Right ventricle myocardium inferior (tissue), 1 donor: ENCODE measurements around the gene CNTNAP2. TPM values are rescaled to one million over a fixed set of nuclear protein-coding genes. Genes with fewer than 3 reads are reported as not detected.

ENCODE experiments used
- ATAC-seq: fragments of 200-7000 bp; cut with Tn5 transposase; one replicate; pipeline ENCODE4 v1.9.1; 2020; ENCODE audit warnings: mild to moderate bottlenecking, moderate library complexity
- DNase-seq: peaks from one replicate; pipeline ENCODE4 v3.0.0; 2021; ENCODE audit errors: missing footprints
- intact Hi-C: fragments of 100-400 bp; cut with DNase I; formaldehyde crosslinking; loops from one replicate; pipeline ENCODE4 v1.11.0; 2022
- total RNA-seq: library from RNA; stranded (reverse); fragmentation: NEBNext Ultra II Directional; extraction: Animal tissue kit (Norgen Biotek cat#: 25700); gene quantifications from one replicate; pipeline ENCODE4 v1.2.1, GENCODE V29; 2021
- donor health status: DM: no; HTN: yes; CAD: no; lungs with severe emphysema.

The CNTNAP2 gene
- total RNA-seq, 1 donor from 2014 or later, result 0.65 TPM

DNA sequence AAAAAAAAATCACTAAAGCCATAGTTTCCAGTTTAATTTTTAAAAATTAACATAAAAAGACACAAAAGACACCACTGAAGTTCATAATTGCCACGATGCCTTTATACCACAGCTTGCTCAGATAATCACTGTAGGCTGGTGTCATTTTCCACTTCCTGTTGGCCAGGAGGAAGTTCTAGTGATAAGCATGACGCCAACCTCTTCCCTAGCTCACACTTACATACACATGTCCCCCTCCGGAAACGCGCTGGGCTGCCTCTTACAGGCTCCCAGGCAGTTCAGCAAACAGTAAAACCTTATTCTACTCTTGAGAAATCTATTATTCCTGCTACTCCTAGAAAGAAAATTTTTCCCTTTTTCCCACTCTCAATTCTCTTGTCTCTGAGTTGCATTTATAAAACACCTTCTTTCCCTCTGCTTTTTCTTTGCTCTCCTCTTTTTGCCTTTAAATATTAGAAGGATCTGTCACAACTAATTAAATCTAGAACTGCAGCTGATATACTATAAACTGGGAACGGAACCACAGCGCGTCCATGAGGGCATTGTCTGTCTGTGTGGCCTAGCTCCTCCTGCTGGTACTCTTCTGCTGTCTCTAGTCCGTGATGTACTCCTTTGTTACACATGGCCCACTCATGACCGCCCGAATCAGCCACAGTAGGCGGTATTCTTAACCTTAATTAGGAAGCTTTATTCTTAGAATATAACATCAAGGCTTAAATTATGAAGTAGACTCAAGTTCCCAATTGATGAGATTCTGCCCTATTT is 664.9 kb downstream of the CNTNAP2 start:
- no peak for DNase-seq
- ATAC-seq, result no peak
- intact Hi-C loops, result no loop called here

DNA sequence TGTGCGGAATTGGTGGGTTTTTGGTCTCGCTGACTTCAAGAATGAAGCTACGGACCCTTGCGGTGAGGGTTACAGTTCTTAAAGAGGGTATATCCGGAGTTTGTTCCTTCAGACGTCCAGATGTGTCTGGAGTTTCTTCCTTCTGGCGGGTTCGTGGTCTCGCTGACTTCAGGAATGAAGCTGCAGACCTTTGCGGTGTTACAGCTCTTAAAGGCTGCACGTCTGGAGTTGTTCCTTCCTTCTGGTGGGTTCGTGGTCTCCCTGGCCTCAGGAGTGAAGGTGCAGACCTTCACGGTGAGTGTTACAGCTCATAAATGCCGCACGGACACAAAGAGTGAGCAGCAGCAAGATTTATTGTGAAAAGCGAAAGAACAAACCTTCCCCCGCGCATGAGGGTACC is 670.7 kb downstream of the CNTNAP2 start:
- intact Hi-C loops, result no loop called here

DNA sequence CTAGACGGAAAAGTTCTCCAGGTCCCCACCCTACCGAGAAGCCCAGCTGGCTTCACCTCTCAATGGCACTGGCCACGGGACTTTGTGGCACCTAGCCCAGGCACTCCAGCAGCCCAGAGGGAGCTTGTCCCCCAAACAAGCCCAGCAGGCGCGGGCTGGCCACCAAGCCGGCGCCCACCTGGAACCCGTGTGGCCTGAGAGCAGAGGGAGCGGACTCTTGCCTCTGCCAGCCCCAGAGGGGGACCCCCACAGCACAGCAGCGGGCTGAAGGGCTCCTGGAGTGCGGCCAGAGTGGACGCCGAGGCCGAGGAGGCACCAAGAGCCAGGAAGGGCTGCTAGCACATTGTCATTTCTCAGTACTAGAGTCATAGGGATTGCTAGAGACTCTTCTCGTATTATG is 671.4 kb downstream of the CNTNAP2 start:
- intact Hi-C loops, result no loop called here
- DNase-seq, result no peak
- no peak for ATAC-seq

More for the DNA sequence above, 670.7 kb downstream of the CNTNAP2 start:
- DNase-seq (no peak), ATAC-seq (no peak)

DNA sequence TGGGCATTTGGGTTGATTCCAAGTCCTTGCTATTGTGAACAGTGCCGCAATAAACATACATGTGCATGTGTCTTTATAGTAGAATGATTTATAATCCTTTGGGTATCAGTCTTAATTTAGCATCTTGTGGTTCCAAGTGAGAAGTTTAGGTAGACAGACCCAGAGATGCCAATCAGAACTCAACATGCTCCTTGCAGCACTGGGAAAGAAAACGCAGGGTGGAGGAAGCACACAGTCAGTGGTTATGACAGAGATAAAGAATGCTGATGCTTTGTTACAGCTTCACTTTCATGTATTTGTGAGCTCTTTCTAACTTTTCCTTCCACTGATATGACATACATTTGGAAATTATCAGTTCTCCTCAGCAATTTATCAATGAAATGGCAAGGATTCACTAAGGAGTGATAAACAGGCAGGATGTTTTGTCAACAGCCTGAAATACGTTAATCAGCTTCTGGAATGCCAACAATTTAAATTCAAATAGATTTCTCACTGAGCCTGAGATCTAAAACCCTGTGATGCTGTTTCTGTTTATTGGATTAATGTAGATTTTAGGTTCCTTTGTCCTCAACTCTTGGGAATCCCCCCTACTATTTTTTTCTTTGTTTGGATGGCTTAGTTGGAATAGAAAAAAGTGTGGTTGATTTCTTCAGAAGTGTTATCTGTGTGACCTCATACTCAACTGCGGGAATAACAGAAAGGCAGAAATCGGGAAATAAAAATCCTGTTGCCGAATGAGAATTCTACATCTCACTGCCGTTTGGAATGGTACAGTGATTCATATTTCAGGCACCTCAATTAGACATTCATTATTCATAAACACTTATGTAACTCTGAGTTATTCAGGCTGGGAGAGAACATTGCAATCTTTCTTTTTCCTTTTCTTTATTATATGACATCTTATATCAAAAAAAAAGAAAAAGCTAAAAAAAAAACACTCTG is 675.0 kb downstream of the CNTNAP2 start:
- ATAC-seq, result no peak
- intact Hi-C loops, result no loop called here
- DNase-seq, result no peak

DNA sequence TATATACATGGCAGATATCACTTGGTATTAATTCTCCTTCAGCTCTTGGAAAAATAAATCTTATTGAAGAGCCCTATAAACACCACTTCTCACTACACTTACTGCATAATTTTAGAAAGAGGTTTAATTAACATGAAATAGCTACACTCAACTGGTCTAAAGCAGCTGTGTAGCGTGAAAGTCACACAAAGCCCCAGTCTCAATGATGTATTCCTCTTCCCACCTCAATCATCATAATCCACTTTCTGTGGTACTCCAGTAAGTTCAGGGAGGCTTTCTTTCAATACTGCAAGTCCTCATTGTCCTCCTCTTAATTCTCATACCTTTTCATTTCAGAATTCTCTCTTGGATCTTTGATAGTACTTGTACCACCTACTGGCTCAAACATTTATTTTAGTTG is 688.0 kb downstream of the CNTNAP2 start:
- no peak for ATAC-seq
- no peak for DNase-seq
- intact Hi-C loops, result no loop called here

DNA sequence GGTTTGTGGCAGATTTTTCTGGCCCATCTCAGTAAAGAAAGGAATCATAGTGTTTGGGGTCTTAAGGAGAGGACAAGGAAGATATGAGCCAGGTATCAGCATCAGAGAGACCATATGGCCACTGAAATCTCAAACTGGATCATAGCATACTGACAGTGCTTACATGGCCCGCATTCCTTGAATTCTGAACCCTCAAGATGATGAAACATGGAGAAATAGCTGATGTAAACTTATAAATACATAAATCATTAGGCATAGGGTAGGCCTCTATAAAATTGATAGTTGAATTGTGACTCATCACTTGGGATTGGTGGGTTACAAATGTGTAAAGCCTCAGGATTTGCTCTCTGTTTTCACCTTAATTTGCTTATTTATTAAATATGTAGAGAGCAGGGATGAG is 688.5 kb downstream of the CNTNAP2 start:
- intact Hi-C loops, result no loop called here
- no peak for DNase-seq
- ATAC-seq, result no peak

DNA sequence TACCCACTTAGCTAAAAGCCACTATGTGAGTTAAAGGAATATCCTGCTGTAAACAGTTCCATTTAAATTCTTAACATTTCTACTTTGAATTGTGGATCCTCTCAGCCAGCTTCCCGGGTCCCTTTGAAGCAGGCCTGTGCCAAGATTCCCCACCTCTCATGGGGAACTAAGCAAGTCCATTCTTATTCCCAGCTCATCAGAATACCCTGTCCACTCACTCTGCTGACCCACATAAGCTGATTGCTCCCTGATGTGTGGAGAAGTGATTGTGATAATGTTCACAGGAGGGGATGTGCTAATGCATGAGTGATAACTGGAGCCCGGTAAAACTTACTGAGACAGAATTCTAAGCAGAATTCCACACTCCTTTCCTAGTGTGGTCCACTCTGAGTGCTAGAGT is 709.7 kb downstream of the CNTNAP2 start:
- no peak for ATAC-seq
- intact Hi-C loops, result no loop called here
- DNase-seq, result no peak

DNA sequence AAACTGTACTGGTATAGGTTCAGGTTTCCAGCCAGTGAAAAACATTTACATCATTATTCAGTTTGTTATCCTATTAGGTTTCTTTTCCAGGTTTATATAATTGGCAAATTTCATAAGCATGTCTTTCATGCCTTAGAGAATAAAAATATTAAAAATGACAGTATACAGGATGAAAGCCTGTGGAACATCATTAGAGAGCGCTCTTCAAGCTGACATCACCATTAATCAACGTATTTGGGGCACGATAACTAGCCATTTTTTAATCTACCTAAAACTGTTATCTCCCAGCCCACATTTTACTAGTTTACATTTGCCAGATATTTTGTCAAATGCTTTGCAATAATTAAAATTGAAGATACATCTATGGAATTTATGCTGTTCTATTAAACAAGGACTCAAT is 714.1 kb downstream of the CNTNAP2 start:
- intact Hi-C loops, result no loop called here
- DNase-seq (no peak), ATAC-seq (no peak)

DNA sequence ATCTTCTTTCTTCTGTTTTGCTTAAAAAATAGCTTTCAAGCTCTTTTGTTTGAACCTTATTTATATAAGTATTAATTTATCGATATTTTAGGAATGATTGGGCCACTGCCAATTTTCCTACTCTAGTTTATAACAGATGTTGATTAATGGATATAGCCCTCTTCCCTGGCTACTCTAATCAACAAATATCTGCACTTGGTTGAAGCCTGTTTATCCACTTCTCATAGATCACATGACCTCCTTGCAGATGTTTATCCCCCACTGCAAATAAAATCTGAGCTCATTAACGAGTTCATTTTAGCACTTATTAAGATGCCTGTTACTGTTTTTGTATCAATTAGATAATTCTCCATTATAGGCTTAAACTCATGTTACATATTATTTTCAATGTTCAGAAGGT is 715.3 kb downstream of the CNTNAP2 start:
- no peak for DNase-seq
- no peak for ATAC-seq
- intact Hi-C loops, result no loop called here

DNA sequence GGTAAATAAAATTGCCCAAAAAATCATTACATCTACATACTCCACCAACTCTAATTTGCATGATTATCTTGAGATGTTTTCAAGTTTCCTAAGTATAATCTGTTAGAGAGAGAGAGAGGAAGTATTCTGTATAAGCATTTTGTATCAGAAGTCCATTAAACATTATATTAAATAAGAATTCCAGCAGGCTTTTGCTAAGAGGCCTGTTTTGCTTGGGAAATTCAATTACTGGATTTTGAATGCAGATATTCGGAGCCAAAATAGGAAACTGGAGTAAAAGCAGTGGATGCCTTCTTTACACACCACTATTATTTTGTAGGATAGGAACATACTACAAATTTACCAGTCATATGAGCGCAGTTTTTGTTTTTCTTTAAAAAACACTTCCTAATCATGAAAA is 727.8 kb downstream of the CNTNAP2 start:
- no peak for DNase-seq
- intact Hi-C loops, result no loop called here
- ATAC-seq, result no peak

DNA sequence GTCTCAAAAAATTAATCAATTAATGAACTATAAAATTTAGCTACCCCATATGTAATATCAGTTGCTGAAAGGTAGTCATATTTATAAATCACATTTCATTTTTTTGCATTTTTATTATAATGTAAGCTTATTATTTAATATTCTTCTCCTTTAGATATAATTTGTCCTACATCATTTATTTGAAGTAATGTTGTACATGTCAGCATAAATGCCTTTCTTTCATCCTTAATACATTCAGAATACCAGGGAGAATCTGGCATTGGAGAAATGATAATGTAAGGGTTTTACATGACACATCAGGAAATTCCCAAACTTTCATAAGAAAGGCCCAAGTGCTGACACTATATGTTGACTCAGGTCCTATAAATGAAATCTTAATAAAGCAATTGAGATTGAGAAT is 742.1 kb downstream of the CNTNAP2 start:
- intact Hi-C loops, result no loop called here
- DNase-seq (no peak), ATAC-seq (no peak)

DNA sequence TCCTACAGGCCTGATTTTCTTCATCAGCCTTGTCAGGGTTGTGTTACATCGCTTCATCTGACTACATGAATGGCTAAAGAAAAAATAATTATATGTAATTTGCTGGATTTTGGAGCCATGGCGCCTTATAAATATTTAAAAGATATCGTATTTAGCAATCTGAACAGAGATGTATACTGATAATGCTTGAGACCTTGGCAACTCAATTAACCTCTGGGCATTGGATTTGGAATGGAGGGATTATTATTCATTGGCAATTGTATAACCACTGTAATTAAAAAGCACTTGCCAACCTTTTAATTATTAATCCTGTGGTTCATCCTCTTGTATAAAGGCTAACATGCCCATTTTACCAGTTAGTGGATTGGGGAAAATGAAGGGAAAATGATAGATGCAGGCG is 745.1 kb downstream of the CNTNAP2 start:
- no peak for DNase-seq
- ATAC-seq, result no peak
- intact Hi-C loops, result no loop called here

DNA sequence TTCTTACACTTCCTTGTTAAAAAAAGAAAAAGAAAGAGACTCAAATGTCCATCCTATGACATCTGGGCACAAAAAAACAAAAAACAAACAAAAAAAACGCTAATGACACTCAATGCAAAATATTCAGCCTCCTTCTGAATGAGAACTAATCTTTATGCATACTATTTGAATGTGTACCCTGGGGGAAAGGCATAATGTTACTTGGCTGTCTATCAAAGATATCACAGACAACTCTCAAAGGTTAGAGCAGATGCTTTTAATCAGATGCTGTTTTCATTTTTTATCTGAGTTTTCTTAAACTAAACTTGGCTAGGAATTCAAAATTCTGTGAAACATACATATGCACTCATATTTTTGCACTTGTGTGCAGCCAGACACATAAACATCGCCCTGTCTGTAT is 745.8 kb downstream of the CNTNAP2 start:
- intact Hi-C loops, result no loop called here
- ATAC-seq (no peak), DNase-seq (no peak)

DNA sequence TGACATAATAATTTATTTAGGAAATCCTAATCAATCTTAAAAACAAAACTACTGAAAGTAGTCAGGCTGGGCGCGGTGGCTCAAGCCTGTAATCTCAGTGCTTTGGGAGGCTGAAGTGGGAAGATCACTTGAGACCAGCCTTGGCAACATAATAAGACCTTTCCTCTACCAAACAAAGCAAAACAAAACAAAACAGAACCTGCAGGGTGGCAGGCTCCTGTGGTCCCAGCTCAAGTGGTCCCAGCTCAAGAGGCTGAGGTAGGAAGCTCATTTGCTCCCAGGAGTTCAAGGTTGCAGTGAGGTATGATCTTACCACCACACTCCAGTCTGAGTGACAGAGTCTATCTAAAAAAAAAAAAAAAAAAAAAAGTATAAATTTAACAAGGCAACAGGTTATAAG is 748.0 kb downstream of the CNTNAP2 start:
- DNase-seq (no peak), ATAC-seq (no peak)
- intact Hi-C loops, result no loop called here

DNA sequence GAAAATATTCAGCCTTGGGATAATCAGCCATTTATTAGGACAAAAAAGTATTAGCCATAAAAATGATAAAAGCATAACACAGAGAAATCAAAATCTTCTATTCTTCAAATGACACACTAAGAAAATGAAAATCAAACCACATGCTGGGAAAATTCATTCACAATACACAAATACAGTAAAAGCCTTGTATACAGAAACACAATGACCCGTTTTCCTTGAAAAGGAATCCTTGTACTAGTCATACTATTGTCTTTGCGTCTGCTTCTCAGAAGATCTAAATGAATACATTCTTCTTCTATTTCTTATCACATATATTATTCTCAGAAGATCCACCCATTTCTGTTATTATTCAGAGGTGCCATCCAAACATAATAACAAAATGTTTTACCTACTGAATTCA is 749.1 kb downstream of the CNTNAP2 start:
- DNase-seq (no peak), ATAC-seq (no peak)
- intact Hi-C loops, result no loop called here

DNA sequence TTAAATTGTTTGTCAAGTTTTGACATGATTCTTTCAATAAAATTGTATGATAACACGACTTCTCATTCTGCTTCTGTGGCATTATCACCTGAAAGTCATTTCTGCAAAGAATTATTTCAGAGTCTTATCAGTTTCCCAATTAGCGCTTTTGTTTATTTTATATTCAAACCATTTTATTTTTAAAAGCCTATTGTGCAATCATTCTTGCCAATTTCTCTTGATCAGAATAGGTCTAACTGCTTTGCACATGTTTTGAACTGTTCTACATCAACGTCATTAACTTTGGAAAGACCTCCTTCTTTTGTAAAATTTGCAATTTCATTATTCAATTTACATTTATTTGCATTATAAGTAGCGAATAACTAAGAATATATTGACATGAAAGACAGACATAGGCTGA is 758.1 kb downstream of the CNTNAP2 start:
- ATAC-seq, result no peak

DNA sequence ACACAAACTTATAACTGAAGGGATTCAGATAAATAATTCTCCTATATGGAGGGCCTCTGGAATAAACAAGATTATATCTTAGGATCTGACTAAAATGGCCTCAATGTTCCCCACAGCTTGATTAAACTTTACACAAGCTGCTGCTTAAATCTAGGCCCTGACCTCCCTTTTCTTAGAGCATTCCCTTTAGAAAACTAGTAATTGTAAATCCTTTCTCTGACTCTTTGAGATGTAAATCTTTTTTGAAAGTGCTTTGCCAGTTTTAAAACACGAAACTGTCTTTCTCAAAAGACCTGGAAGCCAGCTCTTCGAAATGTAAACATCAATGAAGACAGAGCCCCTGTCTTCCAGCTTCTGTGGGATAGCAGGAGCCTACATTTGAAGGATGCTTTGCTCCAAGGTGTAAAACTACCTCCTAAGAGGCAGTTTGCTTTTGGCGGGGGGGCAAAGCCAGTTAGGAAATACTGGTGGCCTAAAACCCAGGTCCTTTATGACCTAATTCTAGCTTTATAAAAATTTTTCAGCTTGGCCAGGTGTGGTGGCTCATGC is 758.7 kb downstream of the CNTNAP2 start:
- intact Hi-C loops, result no loop called here
- no peak for DNase-seq
- no peak for ATAC-seq

More for the DNA sequence above, 758.1 kb downstream of the CNTNAP2 start:
- intact Hi-C loops, result no loop called here
- DNase-seq, result no peak

DNA sequence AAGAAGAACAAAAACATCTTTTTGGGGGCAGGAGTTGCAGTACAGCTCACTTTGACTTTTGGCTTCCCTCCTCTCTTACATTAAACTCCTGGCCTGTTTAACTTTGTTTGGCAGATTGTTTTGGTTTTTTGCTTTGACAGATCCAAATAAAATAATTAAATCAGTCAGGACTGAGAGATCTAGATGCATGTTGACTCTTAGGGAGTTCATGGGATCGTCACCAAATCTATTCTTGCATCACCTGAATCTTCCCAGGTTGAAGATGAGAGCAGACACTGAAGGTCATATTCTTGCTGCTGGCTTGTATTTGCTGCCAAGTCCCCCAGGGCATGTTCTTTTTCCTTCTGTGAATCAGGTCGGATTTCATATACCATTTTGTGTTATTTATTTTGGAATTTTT is 759.4 kb downstream of the CNTNAP2 start:
- DNase-seq (no peak), ATAC-seq (no peak)
- intact Hi-C loops, result no loop called here

DNA sequence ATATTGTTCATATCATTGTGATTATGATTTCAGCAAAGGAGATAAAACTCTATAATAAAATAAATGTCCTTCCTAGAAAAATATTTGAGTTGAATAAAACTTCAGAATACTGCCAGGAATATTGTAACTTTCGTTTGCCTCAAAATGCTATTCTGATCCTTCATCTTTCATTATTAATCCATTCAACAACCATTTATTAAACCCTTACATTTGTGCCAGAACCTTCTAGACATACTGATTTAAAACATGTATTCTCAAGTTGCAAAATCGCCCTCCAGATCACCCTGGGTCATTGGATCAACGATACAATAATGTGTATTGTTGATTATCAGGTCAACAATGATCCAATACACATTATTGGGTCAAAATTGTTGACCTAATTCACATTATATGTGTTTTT is 759.8 kb downstream of the CNTNAP2 start:
- DNase-seq (no peak), ATAC-seq (no peak)
- intact Hi-C loops, result no loop called here

DNA sequence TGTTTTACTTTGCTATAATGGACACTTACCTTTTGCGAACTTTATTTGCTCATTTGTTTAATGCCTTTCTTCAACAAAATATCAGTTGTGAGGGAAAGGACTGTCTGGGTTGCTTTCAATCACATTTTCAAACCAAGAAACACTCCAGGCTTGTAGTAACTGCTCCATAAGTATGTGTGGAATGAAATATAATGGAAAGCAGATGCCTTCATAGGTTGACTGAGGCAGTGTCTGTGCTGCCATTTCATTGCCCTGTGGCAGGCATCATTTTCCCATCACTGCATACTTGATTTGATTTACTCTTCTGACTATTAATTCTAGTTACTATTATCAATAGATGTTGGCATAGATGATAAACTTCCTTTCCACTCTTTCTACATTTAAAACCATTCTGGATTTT is 762.3 kb downstream of the CNTNAP2 start:
- intact Hi-C loops, result no loop called here
- no peak for ATAC-seq
- DNase-seq, result no peak
